Caco-2 (cell line): ENCODE results near the gene CCDC34. TPM values are rescaled to one million over a fixed set of nuclear protein-coding genes. Genes with fewer than 3 reads are reported as not detected.
A peak's percentile ranks its signal among the peaks of the same experiment; 100 is the strongest.

Source experiments
- BruUV-seq: library from RNA; stranded (reverse); fragments of 400-500 nt; replicated peaks from 2 replicates; lab custom pipeline; 2021; lab: Mats Ljungman, UMichigan
- CTCF ChIA-PET: fragments of 300-600 bp; sonication (Branson Sonifier 250); formaldehyde crosslinking; loops from one replicate; lab custom pipeline; 2022; ENCODE audit warnings: antibody characterized with exemption; lab: Charles Lee
- POLR2A ChIA-PET: fragments of 300-600 bp; sonication (Branson Sonifier 250); formaldehyde crosslinking; loops from one replicate; lab custom pipeline; 2022; ENCODE audit warnings: antibody characterized with exemption; lab: Charles Lee
- DNase-seq, 2 experiments: peaks; one replicate each; pipeline versions ENCODE4 v3.0.0 to v3.0.0-alpha.2; 2020 to 2022
- H3K27me3 ChIP-seq: replicated peaks from 2 replicates; pipeline ENCODE4 v1.6.0; 2011; ENCODE audit warnings: low read length; ENCODE audit not compliant: control insufficient read depth, insufficient read depth
- H3K36me3 ChIP-seq: 2 replicates; pipeline ENCODE4 v1.5.1; 2011; ENCODE audit warnings: low read length; ENCODE audit not compliant: control insufficient read depth, insufficient read depth
- H3K4me1 ChIP-seq: fragments of 250-450 bp; sonication (Bioruptor Pico); 2 replicates; pipeline ENCODE4 v1.5.1; 2020; ENCODE audit warnings: mild to moderate bottlenecking
- H3K4me3 ChIP-seq: 2 replicates; pipeline ENCODE4 v1.5.1; 2011; ENCODE audit warnings: low read depth, mild to moderate bottlenecking, control low read depth, low read length
- H3K9me3 ChIP-seq: fragments of 250-450 bp; sonication (Bioruptor Pico); 2 replicates; pipeline ENCODE4 v1.5.1; 2020; ENCODE audit warnings: mild to moderate bottlenecking, moderate library complexity
- H3K27ac Mint-ChIP-seq: one replicate; pipeline ENCODE4 v1.8.0; 2022; ENCODE audit warnings: mixed read lengths; ENCODE audit not compliant: unreplicated experiment
- H3K27me3 Mint-ChIP-seq: one replicate; pipeline ENCODE4 v1.8.0; 2022; ENCODE audit warnings: mixed read lengths; ENCODE audit not compliant: insufficient read depth, unreplicated experiment
- H3K36me3 Mint-ChIP-seq: one replicate; pipeline ENCODE4 v1.8.0; 2022; ENCODE audit warnings: mild to moderate bottlenecking, mixed read lengths; ENCODE audit not compliant: insufficient read depth, unreplicated experiment
- H3K4me1 Mint-ChIP-seq: one replicate; pipeline ENCODE4 v1.8.0; 2022; ENCODE audit warnings: low read depth, mixed read lengths; ENCODE audit not compliant: unreplicated experiment
- H3K4me3 Mint-ChIP-seq: one replicate; pipeline ENCODE4 v1.8.0; 2022; ENCODE audit warnings: mild to moderate bottlenecking, moderate library complexity, mixed read lengths; ENCODE audit not compliant: unreplicated experiment
- H3K9me3 Mint-ChIP-seq: one replicate; pipeline ENCODE4 v1.8.0; 2022; ENCODE audit warnings: mixed read lengths; ENCODE audit not compliant: unreplicated experiment
- intact Hi-C: fragments of 100-400 bp; cut with micrococcal nuclease; formaldehyde crosslinking; loops from one replicate; pipeline ENCODE4 v1.10.0; 2022; ENCODE audit not compliant: unreplicated experiment
- total RNA-seq: library from RNA; stranded (reverse); gene quantifications from 2 replicates; pipeline ENCODE4 v1.2.3, GENCODE V29; 2022
- TF ChIP-seq, protein P1 (sequence below), 2 experiments: fragments of 200-600 bp in 1 of 2; IDR thresholded peaks; 1 replicate in 1 of 2; 2 replicates in 1 of 2; pipeline versions ENCODE4 v1.5.1 to v1.8.0; 2011 to 2022; ENCODE audit warnings: antibody characterized with exemption in 1 of 2, control low read depth in 1 of 2, inconsistent platforms in 1 of 2, low read depth in 1 of 2, low read length in 1 of 2, mild to moderate bottlenecking in 1 of 2, moderate library complexity in 1 of 2; ENCODE audit not compliant: insufficient read depth in 1 of 2, severe bottlenecking in 1 of 2, unreplicated experiment in 1 of 2

The CCDC34 gene
- total RNA-seq, 1 experiment from 2014 or later: 25.7 TPM

DNA sequence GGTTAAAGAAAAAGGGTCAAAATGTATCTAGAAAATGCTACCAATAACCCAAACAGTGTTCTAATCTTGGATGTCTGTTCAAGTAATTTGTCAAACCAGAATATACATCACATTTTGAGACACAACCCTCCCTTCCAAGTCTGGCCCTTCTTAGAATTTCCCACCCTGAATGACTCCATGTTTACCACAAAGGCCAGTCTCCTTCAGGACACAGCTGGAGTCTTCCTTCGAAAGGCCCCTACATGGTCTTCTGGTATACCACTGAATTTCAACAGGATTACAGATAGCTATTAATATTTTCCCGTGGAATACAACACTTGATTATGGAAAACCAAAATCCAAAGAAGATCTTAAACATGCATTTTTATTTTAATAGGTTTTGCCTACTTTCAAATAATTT, 10.2 kb downstream of the CCDC34 start:
- H3K9me3 Mint-ChIP-seq: no peaks in the 10 kb centered on the region
- peaks cover 15% of the 10 kb centered on the region for H3K36me3 Mint-ChIP-seq
- BruUV-seq: no TSS peak
- no peak overlapping the region for H3K4me3 Mint-ChIP-seq
- TF ChIP-seq, protein P1, sequence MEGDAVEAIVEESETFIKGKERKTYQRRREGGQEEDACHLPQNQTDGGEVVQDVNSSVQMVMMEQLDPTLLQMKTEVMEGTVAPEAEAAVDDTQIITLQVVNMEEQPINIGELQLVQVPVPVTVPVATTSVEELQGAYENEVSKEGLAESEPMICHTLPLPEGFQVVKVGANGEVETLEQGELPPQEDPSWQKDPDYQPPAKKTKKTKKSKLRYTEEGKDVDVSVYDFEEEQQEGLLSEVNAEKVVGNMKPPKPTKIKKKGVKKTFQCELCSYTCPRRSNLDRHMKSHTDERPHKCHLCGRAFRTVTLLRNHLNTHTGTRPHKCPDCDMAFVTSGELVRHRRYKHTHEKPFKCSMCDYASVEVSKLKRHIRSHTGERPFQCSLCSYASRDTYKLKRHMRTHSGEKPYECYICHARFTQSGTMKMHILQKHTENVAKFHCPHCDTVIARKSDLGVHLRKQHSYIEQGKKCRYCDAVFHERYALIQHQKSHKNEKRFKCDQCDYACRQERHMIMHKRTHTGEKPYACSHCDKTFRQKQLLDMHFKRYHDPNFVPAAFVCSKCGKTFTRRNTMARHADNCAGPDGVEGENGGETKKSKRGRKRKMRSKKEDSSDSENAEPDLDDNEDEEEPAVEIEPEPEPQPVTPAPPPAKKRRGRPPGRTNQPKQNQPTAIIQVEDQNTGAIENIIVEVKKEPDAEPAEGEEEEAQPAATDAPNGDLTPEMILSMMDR (IDR thresholded peaks at IDR 0.05; ENCODE audit: insufficient read depth in 1 of 2, low read depth in 1 of 2, low read length in 1 of 2, severe bottlenecking in 1 of 2, unreplicated experiment in 1 of 2): no peak
- no peaks in the 10 kb centered on the region for H3K27me3 Mint-ChIP-seq
- no peak overlapping the region for H3K27ac Mint-ChIP-seq
- no peak overlapping the region for H3K4me3 ChIP-seq
- ChIA-PET POLR2A (no interaction called here), CTCF (no interaction called here)
- H3K27me3 ChIP-seq: no peaks in the 10 kb centered on the region
- no peaks in the 10 kb centered on the region for H3K9me3 ChIP-seq
- DNase-seq: no peak
- H3K36me3 ChIP-seq: 0 out of 2 replicates have a peak, but pooled peaks cover 1% of the 10 kb centered on the region
- peaks cover 49% of the 10 kb centered on the region for H3K4me1 ChIP-seq
- H3K4me1 Mint-ChIP-seq: peaks cover 37% of the 10 kb centered on the region
- intact Hi-C loops: no loop called here

DNA sequence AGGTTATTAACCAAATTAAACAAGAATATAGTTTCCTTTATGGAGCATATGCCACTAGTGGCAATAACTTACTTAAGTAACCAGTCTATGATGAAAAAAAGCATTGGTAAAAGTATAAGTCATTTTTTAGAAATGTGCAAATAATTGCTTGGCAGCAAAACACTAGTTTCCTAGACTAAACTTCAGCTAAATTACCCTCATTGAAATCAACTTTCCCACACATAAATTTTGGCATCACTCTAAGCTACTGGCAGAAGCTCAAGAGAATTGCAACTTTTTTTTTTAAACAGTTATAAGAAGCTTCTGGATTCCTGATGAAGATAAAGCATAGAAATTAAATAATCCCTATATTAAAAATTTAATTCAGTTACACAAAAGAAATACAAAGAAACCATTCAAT, 12.5 kb downstream of the CCDC34 start:
- H3K4me1 Mint-ChIP-seq: peaks cover 32% of the 10 kb centered on the region

DNA sequence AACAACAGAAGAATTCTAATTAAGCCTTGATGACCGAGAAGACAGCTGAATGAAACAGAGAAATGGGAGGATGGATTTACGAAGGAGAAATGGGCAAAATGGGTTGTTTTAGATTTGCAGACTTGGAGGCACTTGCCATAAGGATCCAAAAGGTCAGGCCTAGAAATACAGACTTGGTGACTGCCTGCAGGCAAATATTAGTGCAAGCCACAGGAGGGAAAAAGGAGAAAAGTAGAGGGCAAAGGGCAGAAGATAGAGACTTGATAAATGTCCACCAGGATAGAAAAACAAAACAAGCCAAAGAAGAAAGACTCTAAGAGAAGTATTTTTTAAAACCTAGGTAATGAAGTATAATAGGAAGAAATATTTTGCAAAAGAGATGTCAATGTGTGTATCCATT, 13.1 kb downstream of the CCDC34 start:
- peaks cover 47% of the 10 kb centered on the region for H3K4me1 ChIP-seq
- intact Hi-C loops: loop anchor here (2.0 kb wide), 1 partner anchor 19 kb away; no protein-coding TSS in a partner anchor
- no peaks in the 10 kb centered on the region for H3K27me3 ChIP-seq
- no TSS peak for BruUV-seq
- H3K36me3 ChIP-seq: 0 out of 2 replicates have a peak, but pooled peaks cover 1% of the 10 kb centered on the region
- H3K9me3 Mint-ChIP-seq: no peaks in the 10 kb centered on the region
- H3K27ac Mint-ChIP-seq: peak overlapping the region; percentile 25
- peaks cover 15% of the 10 kb centered on the region for H3K36me3 Mint-ChIP-seq
- POLR2A ChIA-PET: no interaction called here
- CTCF ChIA-PET: no interaction called here
- no peaks in the 10 kb centered on the region for H3K27me3 Mint-ChIP-seq
- peak overlapping the region; percentile 44 for H3K4me3 Mint-ChIP-seq
- DNase-seq: peak in 1 of 2 experiments; percentile 36
- H3K4me1 Mint-ChIP-seq: peaks cover 32% of the 10 kb centered on the region
- H3K9me3 ChIP-seq: no peaks in the 10 kb centered on the region
- no peak overlapping the region for H3K4me3 ChIP-seq
- TF ChIP-seq, protein P1 (IDR thresholded peaks at IDR 0.05; ENCODE audit: insufficient read depth in 1 of 2, low read depth in 1 of 2, low read length in 1 of 2, severe bottlenecking in 1 of 2, unreplicated experiment in 1 of 2): no peak

More for the DNA sequence above, 12.5 kb downstream of the CCDC34 start:
- Histone ChIP-seq H3K4me3 (no peak overlapping the region), H3K36me3 (0 out of 2 replicates have a peak, but pooled peaks cover 1% of the 10 kb centered on the region), H3K9me3 (no peaks in the 10 kb centered on the region), H3K27me3 (no peaks in the 10 kb centered on the region), H3K4me1 (peaks cover 49% of the 10 kb centered on the region)
- intact Hi-C loops: loop anchor here (2.0 kb wide), 1 partner anchor 20 kb away; no protein-coding TSS in a partner anchor
- Mint-ChIP-seq H3K4me3 (no peak overlapping the region), H3K27me3 (no peaks in the 10 kb centered on the region), H3K27ac (peak overlapping the region; percentile 25), H3K36me3 (peaks cover 15% of the 10 kb centered on the region), H3K9me3 (no peaks in the 10 kb centered on the region)
- no TSS peak for BruUV-seq
- no peak for DNase-seq
- ChIA-PET CTCF (no interaction called here), POLR2A (interaction anchor here (0.6 kb wide), 1 partner anchor 65 kb away, joined by 6 read pairs; no protein-coding TSS in a partner anchor)
- TF ChIP-seq, protein P1 (IDR thresholded peaks at IDR 0.05; ENCODE audit: insufficient read depth in 1 of 2, low read depth in 1 of 2, low read length in 1 of 2, severe bottlenecking in 1 of 2, unreplicated experiment in 1 of 2): no peak
